IPS-18c (cell line): ENCODE data around the gene PRCP.

Experiments used
- H3K4me3 ChIP-seq: 2 replicates; pipeline ENCODE4 v1.7.0; 2013; ENCODE audit warnings: low read depth, mild to moderate bottlenecking, low read length, moderate library complexity; ENCODE audit not compliant: insufficient read depth
- H3K9me3 ChIP-seq: one replicate; pipeline ENCODE4 v1.6.1; 2013; ENCODE audit warnings: mild to moderate bottlenecking, low read length, moderate library complexity; ENCODE audit not compliant: control insufficient read depth, insufficient read depth

The PRCP gene

DNA sequence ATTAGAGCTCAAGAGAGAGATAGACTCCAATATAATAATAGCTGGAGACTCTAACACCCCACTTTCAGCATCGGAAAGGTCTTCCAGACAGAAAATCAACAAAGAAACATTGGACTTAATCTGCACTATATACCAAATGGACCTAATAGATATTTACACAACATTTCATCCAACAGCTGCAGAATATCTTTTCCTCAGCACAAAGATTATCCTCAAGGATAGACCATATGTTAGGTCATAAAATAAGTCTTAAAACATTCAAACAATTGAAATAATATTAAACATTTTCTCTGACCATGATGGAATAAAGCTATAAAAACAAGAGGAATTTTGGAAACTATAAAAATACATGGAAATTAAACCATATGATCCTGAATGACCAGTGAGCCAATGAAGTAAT lies 121.5 kb downstream of the PRCP start:
- Histone ChIP-seq H3K4me3 (no peak overlapping the region), H3K9me3 (no peaks in the 10 kb centered on the region)

DNA sequence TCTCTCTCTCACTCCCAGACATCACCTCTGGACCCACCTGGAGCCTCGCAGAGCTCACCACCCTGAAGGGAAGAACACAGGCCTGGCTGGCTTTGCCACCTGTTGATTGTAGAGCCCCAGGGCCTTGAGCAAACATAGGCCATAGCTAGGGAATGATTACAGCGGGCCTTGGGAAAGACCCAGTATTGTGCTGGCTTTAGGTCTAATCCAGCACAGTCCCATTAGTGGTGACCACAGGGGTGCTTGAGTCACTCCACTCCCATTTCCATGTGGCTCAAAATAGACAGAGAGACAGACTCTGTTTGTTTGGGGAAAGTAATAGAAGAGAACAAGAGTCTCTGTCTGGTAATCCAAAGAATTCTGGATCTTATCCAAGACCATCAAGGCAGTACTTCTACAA lies 123.9 kb downstream of the PRCP start:
- no peak overlapping the region for H3K4me3 ChIP-seq
- no peaks in the 10 kb centered on the region for H3K9me3 ChIP-seq

DNA sequence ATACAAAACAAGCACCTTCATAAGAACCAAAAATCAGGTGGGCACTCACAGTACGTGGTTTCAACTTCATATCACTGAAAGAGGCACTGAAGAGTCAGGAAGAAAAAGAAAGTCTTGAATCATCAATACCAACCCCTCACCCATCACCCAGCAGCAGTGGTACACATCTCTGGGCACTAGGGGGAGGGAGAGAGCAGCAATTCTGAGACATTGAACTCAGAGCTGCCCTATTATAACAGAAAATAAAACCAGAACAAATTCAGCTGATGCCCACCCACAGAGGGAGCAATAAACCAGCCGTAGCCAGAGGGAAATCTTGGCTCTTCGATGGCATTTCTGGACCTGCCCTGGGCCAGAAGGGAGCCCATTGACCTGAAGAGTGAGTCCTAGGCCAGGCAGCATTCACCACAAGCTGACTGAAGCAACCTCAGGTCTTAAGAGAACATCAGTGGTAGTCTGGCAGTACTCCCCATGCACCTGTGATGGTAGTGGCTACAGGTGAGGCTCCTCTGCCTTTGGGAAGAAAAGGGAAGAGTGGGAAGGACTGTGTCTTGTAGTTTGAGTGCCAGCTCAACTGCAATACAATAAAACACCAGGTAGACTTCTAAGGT lies 124.4 kb downstream of the PRCP start:
- H3K9me3 ChIP-seq: no peaks in the 10 kb centered on the region
- H3K4me3 ChIP-seq: no peak overlapping the region

DNA sequence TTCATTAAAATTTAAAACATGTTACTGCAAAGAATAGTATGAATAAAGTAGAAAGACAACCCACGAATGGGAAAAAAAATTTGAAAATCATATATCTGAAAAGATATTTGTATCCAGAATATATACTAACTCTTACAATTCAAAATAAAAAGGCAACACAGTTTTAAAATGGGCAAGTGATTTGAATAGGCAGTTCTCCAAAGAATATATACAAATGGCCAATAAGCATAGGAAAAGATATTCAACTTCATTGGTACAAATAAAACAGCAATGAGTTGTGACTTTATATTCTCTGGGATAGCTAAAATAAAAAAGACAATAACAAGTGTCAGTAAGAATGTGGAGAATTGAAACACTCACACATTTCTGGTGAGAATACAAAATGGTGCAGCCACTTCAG lies 125.0 kb downstream of the PRCP start:
- no peaks in the 10 kb centered on the region for H3K9me3 ChIP-seq
- no peak overlapping the region for H3K4me3 ChIP-seq
